ENCODE results near the gene ARHGAP6.

ARHGAP6 gene

GRCh38 chrX:11111037-11111851 lies 554.5 kb downstream of the ARHGAP6 start, which contains the start of gene HCCS:
Gene HCCS (plus strand): TSS chrX:11111332. CDS start chrX:11112061, 729 bp downstream.
- no peaks in the 10 kb centered on the region for H3K9me3 Mint-ChIP-seq
- H3K4me1 Mint-ChIP-seq, result peaks cover 22% of the 10 kb centered on the region
- H3K27me3 Mint-ChIP-seq, result no peaks in the 10 kb centered on the region
- peak within 1 kb of the TSS; percentile 98 for H3K27ac Mint-ChIP-seq
- peaks cover 5% of the 10 kb centered on the region for H3K36me3 Mint-ChIP-seq
- peak within 1 kb of the TSS; percentile 96 for H3K4me3 Mint-ChIP-seq

DNA sequence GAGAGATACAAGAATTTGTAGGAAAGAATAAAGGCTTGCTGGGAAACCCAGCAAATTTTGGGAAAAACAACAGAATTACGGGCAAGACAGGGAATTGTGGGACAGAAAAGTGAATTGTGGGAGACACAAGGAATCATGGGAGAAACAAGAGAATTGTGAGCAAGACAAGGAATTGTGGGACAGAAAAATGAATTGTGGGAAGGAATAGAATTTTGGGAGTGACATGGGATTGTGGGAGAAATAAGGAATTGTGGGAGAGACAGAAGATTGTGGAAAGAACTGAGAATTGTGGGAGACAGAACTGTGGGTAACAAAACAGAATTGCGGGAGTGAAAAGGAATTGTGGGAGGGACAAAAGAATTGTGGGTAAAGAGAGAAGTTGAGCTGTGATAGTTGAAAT lies 555.8 kb downstream of the ARHGAP6 start:
- Mint-ChIP-seq H3K27me3 (no peaks in the 10 kb centered on the region), H3K27ac (no peak overlapping the region), H3K4me1 (peaks cover 22% of the 10 kb centered on the region), H3K36me3 (peaks cover 1% of the 10 kb centered on the region), H3K9me3 (no peaks in the 10 kb centered on the region), H3K4me3 (no peak overlapping the region)

- Mint-ChIP-seq H3K27ac (no peak overlapping the region), H3K4me1 (peaks cover 14% of the 10 kb centered on the region), H3K36me3 (no peaks in the 10 kb centered on the region), H3K9me3 (no peaks in the 10 kb centered on the region), H3K27me3 (no peaks in the 10 kb centered on the region), H3K4me3 (no peak overlapping the region)
Measured at GRCh38 chrX:11108253-11108941, 557.3 kb downstream of the ARHGAP6 start.

GRCh38 chrX:11105080-11105479 lies 560.6 kb downstream of the ARHGAP6 start:
- Mint-ChIP-seq H3K36me3 (no peaks in the 10 kb centered on the region), H3K9me3 (no peaks in the 10 kb centered on the region), H3K4me3 (no peak overlapping the region), H3K27me3 (no peaks in the 10 kb centered on the region), H3K27ac (no peak overlapping the region), H3K4me1 (no peaks in the 10 kb centered on the region)

DNA sequence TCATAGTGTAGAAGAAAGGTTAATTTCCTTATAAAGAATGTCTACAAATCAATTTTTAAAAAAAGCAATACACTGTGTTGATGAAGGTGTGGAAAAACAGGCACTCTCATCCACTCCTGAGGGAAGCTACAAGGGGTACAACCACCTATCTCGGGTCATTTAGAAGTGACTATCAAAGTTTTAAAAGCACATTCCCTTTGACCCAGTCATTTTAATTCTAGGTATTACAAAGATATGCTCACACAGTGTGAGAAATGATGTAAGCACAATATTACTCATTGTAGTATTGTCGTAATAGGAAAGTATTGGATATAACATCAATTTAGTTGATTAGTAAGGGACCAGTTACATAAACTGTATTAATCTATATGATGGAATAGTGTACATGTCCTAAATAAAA lies 562.0 kb downstream of the ARHGAP6 start:
- Mint-ChIP-seq H3K4me3 (no peak overlapping the region), H3K36me3 (no peaks in the 10 kb centered on the region), H3K9me3 (no peaks in the 10 kb centered on the region), H3K27me3 (no peaks in the 10 kb centered on the region), H3K27ac (no peak overlapping the region), H3K4me1 (no peaks in the 10 kb centered on the region)

DNA sequence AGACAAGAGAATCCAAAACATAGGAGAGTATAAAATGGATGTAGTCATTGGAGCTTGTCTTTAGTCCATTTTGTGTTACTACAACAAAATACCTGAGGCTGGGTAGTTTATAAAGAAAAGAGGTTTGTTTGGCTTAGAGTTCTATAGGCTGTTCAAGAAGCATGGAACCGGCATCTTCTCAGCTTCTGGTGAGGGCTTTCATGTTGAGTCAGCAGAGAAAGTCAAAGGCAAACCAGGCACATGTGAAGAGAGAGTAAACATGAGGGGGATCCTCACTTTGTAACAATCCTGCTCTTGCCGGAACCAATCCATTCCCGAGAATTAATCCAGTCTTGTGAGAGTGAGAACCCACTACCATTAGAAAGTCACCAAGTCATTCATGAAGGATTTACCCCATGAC lies 562.7 kb downstream of the ARHGAP6 start:
- H3K9me3 Mint-ChIP-seq, result no peaks in the 10 kb centered on the region

GRCh38 chrX:11100281-11101035 lies 565.3 kb downstream of the ARHGAP6 start:
- Mint-ChIP-seq H3K27me3 (no peaks in the 10 kb centered on the region), H3K27ac (no peak overlapping the region), H3K4me3 (no peak overlapping the region), H3K36me3 (no peaks in the 10 kb centered on the region), H3K4me1 (no peaks in the 10 kb centered on the region), H3K9me3 (no peaks in the 10 kb centered on the region)

More for the DNA sequence above, 562.7 kb downstream of the ARHGAP6 start:
- Mint-ChIP-seq H3K4me1 (no peaks in the 10 kb centered on the region), H3K27me3 (no peaks in the 10 kb centered on the region), H3K36me3 (no peaks in the 10 kb centered on the region), H3K27ac (no peak overlapping the region), H3K4me3 (no peak overlapping the region)

GRCh38 chrX:11099465-11099864 lies 566.3 kb downstream of the ARHGAP6 start:
- Mint-ChIP-seq H3K27ac (no peak overlapping the region), H3K4me3 (no peak overlapping the region), H3K27me3 (no peaks in the 10 kb centered on the region), H3K4me1 (no peaks in the 10 kb centered on the region), H3K36me3 (no peaks in the 10 kb centered on the region), H3K9me3 (no peaks in the 10 kb centered on the region)

GRCh38 chrX:11097933-11098332 lies 567.8 kb downstream of the ARHGAP6 start:
- Mint-ChIP-seq H3K36me3 (no peaks in the 10 kb centered on the region), H3K9me3 (no peaks in the 10 kb centered on the region), H3K4me3 (no peak overlapping the region), H3K27ac (no peak overlapping the region), H3K4me1 (no peaks in the 10 kb centered on the region), H3K27me3 (no peaks in the 10 kb centered on the region)

- no peak overlapping the region for H3K4me3 Mint-ChIP-seq
- no peak overlapping the region for H3K27ac Mint-ChIP-seq
- no peaks in the 10 kb centered on the region for H3K4me1 Mint-ChIP-seq
- peaks cover 5% of the 10 kb centered on the region for H3K9me3 Mint-ChIP-seq
- peaks cover 6% of the 10 kb centered on the region for H3K36me3 Mint-ChIP-seq
- H3K27me3 Mint-ChIP-seq, result no peaks in the 10 kb centered on the region
Measured at GRCh38 chrX:11089802-11090201, 575.9 kb downstream of the ARHGAP6 start.

All from activated naive CD4-positive, alpha-beta T cell treated with anti-CD3 and anti-CD28 coated beads, Interleukin-2, amount 50 U/mL, for 24 hours (primary cell).